Measurements from ENCODE around the gene CRHR1.

The CRHR1 gene

DNA sequence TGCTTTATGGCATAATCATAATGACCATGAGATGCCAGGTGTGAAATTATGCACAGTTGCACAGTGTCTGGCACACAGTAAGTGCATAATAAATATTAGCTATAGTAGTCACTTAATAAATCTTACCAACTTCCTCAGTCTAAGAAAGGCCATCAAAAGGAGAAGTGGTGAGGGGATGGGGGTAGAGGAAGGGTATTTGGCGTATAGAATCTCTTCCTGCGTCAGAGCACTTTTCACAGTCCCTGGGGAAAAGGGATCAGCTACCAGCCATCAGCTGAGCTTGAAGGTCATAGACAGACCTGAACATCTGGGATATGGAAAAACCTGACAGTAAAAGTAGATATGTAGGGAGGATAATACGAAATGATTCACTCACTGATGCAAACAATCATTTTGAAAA lies 5.8 kb downstream of the CRHR1 start:
- H3K4me1 ChIP-seq (ENCODE audit: control insufficient read depth in 1 of 2, insufficient read depth in 2 of 2, low read length in 2 of 2): peaks cover 5 to 8% of the 10 kb centered on the region in 2 experiments
- no peak overlapping the region for H2AK5ac ChIP-seq (ENCODE audit: low read length)
- no peak overlapping the region for H2BK12ac ChIP-seq (ENCODE audit: low read length)
- H3K18ac ChIP-seq (ENCODE audit: low read length): no peak overlapping the region
- H3K4ac ChIP-seq (ENCODE audit: low read depth, low read length): no peak overlapping the region
- H3K27ac ChIP-seq (ENCODE audit: low read depth, low read length): no peak overlapping the region
- no peak overlapping the region for H3K14ac ChIP-seq (ENCODE audit: low read length)
- no peaks in the 10 kb centered on the region for H3K36me3 ChIP-seq (ENCODE audit: control insufficient read depth in 1 of 2, insufficient read depth in 2 of 2, low read length in 2 of 2)
- no peak overlapping the region for H3K4me2 ChIP-seq (ENCODE audit: low read length)
- no peak overlapping the region for H3K9ac ChIP-seq (ENCODE audit: low read length)
- H2AFZ ChIP-seq (ENCODE audit: insufficient read depth, low read length, poor library complexity): no peak overlapping the region
- H4K12ac ChIP-seq (ENCODE audit: low read depth, low read length): no peak overlapping the region
- H4K8ac ChIP-seq (ENCODE audit: low read depth, low read length): no peak overlapping the region
- no peak for DNase-seq
- H3K79me2 ChIP-seq (ENCODE audit: control insufficient read depth, insufficient read depth, low read length, poor library complexity): no peaks in the 10 kb centered on the region
- WGBS (ENCODE audit: extremely low coverage, insufficient coverage, insufficient read length): no CpG with 5 or more reads among the region's 3 CpGs
- no peak overlapping the region for H3K4me3 ChIP-seq (ENCODE audit: low read depth, low read length)
- no peak overlapping the region for H4K91ac ChIP-seq (ENCODE audit: low read depth, low read length)
- no peaks in the 10 kb centered on the region for H3K9me3 ChIP-seq (ENCODE audit: insufficient read depth, low read depth, low read length)
- H3K27me3 ChIP-seq (ENCODE audit: insufficient read depth, low read length): peaks cover 7% of the 10 kb centered on the region
- H2BK120ac ChIP-seq (ENCODE audit: insufficient read depth, low read length, poor library complexity): no peak overlapping the region
- no peak overlapping the region for H3K23ac ChIP-seq (ENCODE audit: low read length)
- H3K79me1 ChIP-seq (ENCODE audit: low read length): no peaks in the 10 kb centered on the region
- no peak overlapping the region for H2BK5ac ChIP-seq (ENCODE audit: low read depth, low read length, poor library complexity)

DNA sequence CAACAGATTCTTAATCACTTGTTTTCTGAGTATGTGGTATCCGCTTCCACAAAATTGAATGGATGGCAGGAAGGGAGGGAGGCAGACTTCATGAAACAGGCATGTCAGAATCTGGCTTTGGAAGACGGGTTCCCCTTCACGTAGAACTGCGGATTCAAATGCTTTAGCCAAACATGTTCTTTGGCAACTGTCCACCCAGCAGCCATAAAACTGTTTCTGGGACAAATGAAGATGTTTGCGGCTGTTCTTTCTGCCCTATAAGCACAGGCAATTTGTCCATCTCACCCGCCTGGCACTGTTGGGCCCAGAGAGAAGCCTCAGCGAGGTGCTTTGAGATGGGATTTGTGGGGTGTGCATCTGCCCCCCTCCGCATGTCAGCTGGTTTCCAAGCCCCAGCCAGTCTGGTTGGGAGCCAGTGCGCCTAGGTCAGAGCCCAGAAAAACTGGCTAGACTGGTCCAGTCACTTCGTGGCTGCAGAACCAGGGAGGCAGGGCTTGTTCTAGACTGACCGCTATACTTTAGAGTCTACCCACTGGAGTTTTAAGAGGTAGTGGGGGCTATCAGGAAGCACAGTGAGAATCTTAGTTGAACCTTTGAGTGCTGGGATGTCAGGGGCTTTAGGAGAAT lies 6.3 kb downstream of the CRHR1 start:
- Histone ChIP-seq H3K23ac (ENCODE audit: low read length) (no peak overlapping the region), H3K4me3 (ENCODE audit: low read depth, low read length) (no peak overlapping the region), H4K91ac (ENCODE audit: low read depth, low read length) (no peak overlapping the region), H4K8ac (ENCODE audit: low read depth, low read length) (no peak overlapping the region), H2BK12ac (ENCODE audit: low read length) (no peak overlapping the region), H3K27me3 (ENCODE audit: insufficient read depth, low read length) (peaks cover 2% of the 10 kb centered on the region), H3K27ac (ENCODE audit: low read depth, low read length) (no peak overlapping the region), H3K4me2 (ENCODE audit: low read length) (no peak overlapping the region), H4K12ac (ENCODE audit: low read depth, low read length) (no peak overlapping the region), H2BK5ac (ENCODE audit: low read depth, low read length, poor library complexity) (no peak overlapping the region), H2BK120ac (ENCODE audit: insufficient read depth, low read length, poor library complexity) (no peak overlapping the region), H3K9me3 (ENCODE audit: insufficient read depth, low read depth, low read length) (no peaks in the 10 kb centered on the region), H2AFZ (ENCODE audit: insufficient read depth, low read length, poor library complexity) (no peak overlapping the region), H3K4ac (ENCODE audit: low read depth, low read length) (no peak overlapping the region), H3K4me1 (ENCODE audit: control insufficient read depth in 1 of 2, insufficient read depth in 2 of 2, low read length in 2 of 2) (peaks cover 0 to 5% of the 10 kb centered on the region in 2 experiments), H2AK5ac (ENCODE audit: low read length) (no peak overlapping the region), H3K79me1 (ENCODE audit: low read length) (no peaks in the 10 kb centered on the region), H3K9ac (ENCODE audit: low read length) (no peak overlapping the region), H3K14ac (ENCODE audit: low read length) (no peak overlapping the region), H3K18ac (ENCODE audit: low read length) (no peak overlapping the region), H3K79me2 (ENCODE audit: control insufficient read depth, insufficient read depth, low read length, poor library complexity) (no peaks in the 10 kb centered on the region), H3K36me3 (ENCODE audit: control insufficient read depth in 1 of 2, insufficient read depth in 2 of 2, low read length in 2 of 2) (no peaks in the 10 kb centered on the region)
- no CpG with 5 or more reads among the region's 11 CpGs for WGBS (ENCODE audit: extremely low coverage, insufficient coverage, insufficient read length)
- DNase-seq: peak; percentile 33 to 72

DNA sequence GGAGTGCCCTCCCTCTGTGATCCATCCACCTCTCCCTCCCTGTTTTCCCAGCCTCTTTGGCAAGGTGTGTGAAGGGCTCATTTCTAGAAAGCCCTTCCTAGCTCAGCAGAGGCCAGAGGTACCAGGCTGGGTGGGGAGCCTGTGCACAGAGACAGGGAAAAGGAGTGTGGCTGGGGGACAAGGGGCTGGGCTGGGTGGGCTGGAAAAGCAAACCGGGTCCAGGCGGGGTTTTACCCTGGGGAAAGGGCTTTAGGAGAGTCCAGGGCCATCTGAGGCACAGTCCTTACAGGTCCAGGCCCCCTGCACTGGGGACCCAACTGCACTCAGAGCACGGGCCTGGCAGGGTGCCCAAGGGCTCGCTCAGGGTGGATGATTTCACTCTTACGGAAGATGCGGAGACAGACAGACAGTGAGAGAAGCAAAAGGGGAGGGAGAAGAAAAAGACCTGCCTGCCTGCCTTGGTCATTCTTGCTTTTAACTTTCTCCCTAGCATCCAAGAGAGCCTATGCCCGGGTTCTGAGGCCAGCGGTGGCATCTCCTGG lies 7.0 kb downstream of the CRHR1 start:
- Histone ChIP-seq H3K4me3 (ENCODE audit: low read depth, low read length) (no peak overlapping the region), H3K27me3 (ENCODE audit: insufficient read depth, low read length) (no peaks in the 10 kb centered on the region), H3K27ac (ENCODE audit: low read depth, low read length) (no peak overlapping the region), H4K12ac (ENCODE audit: low read depth, low read length) (no peak overlapping the region), H3K79me1 (ENCODE audit: low read length) (no peaks in the 10 kb centered on the region), H2AK5ac (ENCODE audit: low read length) (no peak overlapping the region), H3K23ac (ENCODE audit: low read length) (no peak overlapping the region), H3K9ac (ENCODE audit: low read length) (no peak overlapping the region), H3K18ac (ENCODE audit: low read length) (no peak overlapping the region), H4K8ac (ENCODE audit: low read depth, low read length) (no peak overlapping the region), H3K4me1 (ENCODE audit: control insufficient read depth in 1 of 2, insufficient read depth in 2 of 2, low read length in 2 of 2) (peaks cover 0 to 5% of the 10 kb centered on the region in 2 experiments), H2BK120ac (ENCODE audit: insufficient read depth, low read length, poor library complexity) (no peak overlapping the region), H4K91ac (ENCODE audit: low read depth, low read length) (no peak overlapping the region), H3K14ac (ENCODE audit: low read length) (no peak overlapping the region), H3K79me2 (ENCODE audit: control insufficient read depth, insufficient read depth, low read length, poor library complexity) (no peaks in the 10 kb centered on the region), H3K36me3 (ENCODE audit: control insufficient read depth in 1 of 2, insufficient read depth in 2 of 2, low read length in 2 of 2) (no peaks in the 10 kb centered on the region), H2AFZ (ENCODE audit: insufficient read depth, low read length, poor library complexity) (no peak overlapping the region), H2BK5ac (ENCODE audit: low read depth, low read length, poor library complexity) (no peak overlapping the region), H3K4me2 (ENCODE audit: low read length) (no peak overlapping the region), H3K9me3 (ENCODE audit: insufficient read depth, low read depth, low read length) (no peaks in the 10 kb centered on the region), H3K4ac (ENCODE audit: low read depth, low read length) (no peak overlapping the region), H2BK12ac (ENCODE audit: low read length) (no peak overlapping the region)
- DNase-seq: no peak
- WGBS (ENCODE audit: extremely low coverage, insufficient coverage, insufficient read length): no CpG with 5 or more reads among the region's 8 CpGs

DNA sequence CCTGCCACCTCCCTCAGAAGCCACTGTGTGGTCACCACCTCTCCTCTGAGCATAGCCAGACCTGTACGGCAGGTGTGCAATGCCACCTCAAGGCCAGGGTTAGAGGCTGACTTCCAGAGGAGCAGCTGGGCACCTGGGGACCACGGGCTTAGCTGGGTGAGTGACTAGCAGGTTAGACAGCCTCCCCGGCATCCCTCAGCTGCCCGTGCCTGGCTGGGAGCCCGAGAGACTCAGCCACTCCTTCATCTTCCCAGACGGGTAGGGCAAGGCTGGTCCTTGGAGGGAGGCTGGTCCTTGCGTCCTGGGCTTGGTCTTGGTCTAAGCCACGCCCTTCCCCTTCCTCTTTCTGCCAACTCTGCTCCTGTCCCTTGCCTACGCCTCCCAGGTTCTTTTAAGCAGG lies 7.8 kb downstream of the CRHR1 start:
- no peak overlapping the region for H3K23ac ChIP-seq (ENCODE audit: low read length)
- H3K27me3 ChIP-seq (ENCODE audit: insufficient read depth, low read length): no peaks in the 10 kb centered on the region
- H4K8ac ChIP-seq (ENCODE audit: low read depth, low read length): no peak overlapping the region
- no peak overlapping the region for H3K18ac ChIP-seq (ENCODE audit: low read length)
- H4K12ac ChIP-seq (ENCODE audit: low read depth, low read length): no peak overlapping the region
- no peaks in the 10 kb centered on the region for H3K9me3 ChIP-seq (ENCODE audit: insufficient read depth, low read depth, low read length)
- H3K14ac ChIP-seq (ENCODE audit: low read length): no peak overlapping the region
- no peak overlapping the region for H3K27ac ChIP-seq (ENCODE audit: low read depth, low read length)
- H3K36me3 ChIP-seq (ENCODE audit: control insufficient read depth in 1 of 2, insufficient read depth in 2 of 2, low read length in 2 of 2): no peaks in the 10 kb centered on the region
- H3K9ac ChIP-seq (ENCODE audit: low read length): no peak overlapping the region
- no peak for DNase-seq
- H3K79me1 ChIP-seq (ENCODE audit: low read length): no peaks in the 10 kb centered on the region
- H3K4me2 ChIP-seq (ENCODE audit: low read length): no peak overlapping the region
- no peak overlapping the region for H3K4ac ChIP-seq (ENCODE audit: low read depth, low read length)
- no CpG with 5 or more reads among the region's 9 CpGs for WGBS (ENCODE audit: extremely low coverage, insufficient coverage, insufficient read length)
- no peak overlapping the region for H4K91ac ChIP-seq (ENCODE audit: low read depth, low read length)
- H2BK120ac ChIP-seq (ENCODE audit: insufficient read depth, low read length, poor library complexity): no peak overlapping the region
- peaks cover 0 to 5% of the 10 kb centered on the region in 2 experiments for H3K4me1 ChIP-seq (ENCODE audit: control insufficient read depth in 1 of 2, insufficient read depth in 2 of 2, low read length in 2 of 2)
- H2AFZ ChIP-seq (ENCODE audit: insufficient read depth, low read length, poor library complexity): no peak overlapping the region
- H3K4me3 ChIP-seq (ENCODE audit: low read depth, low read length): no peak overlapping the region
- H3K79me2 ChIP-seq (ENCODE audit: control insufficient read depth, insufficient read depth, low read length, poor library complexity): no peaks in the 10 kb centered on the region
- H2BK5ac ChIP-seq (ENCODE audit: low read depth, low read length, poor library complexity): no peak overlapping the region
- H2AK5ac ChIP-seq (ENCODE audit: low read length): no peak overlapping the region
- H2BK12ac ChIP-seq (ENCODE audit: low read length): no peak overlapping the region

All from trophoblast cell (in vitro differentiated cells and primary cell).